ENCODE measurements around the gene RBM19.

DNA sequence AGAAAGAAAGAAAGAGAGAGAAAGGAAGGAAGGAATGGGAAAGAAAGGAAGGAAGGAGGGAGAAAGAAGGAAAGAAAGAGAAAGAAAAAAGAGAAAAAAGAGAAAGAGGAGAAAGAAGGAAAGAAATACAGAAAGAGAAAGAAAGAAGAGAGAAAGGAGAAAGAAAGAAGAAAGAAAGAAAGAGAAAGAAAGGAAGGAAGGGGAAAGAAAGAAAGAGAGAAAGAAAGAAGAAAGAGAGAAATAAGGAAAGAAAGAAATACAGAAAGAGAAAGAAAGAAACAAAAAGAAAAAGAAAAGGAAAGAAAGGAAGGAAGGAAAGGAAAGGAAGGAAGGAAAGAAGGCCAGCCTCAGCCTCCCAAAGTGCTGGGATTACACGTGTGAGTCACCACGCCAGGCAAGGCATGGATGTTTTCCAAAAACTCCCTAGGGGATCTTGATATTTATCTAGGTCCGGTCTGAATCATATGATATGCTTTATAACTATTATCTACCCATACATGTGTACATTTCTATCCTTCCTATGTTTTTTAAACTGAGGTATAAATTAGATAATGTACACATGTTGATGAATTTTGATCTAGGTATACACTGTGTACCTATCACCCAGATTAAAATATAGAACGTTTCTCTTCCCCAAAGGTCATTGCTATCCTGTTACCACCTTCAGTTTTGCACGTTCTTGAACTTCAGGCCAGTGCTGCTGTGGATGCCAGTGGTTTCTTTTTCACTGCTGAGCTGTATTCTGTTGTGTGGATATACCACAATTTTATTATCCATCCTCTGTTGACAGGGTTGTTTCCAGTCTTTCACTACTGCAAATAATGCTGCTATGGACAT, 177.9 kb downstream of the RBM19 start:
- TF ChIP-seq SUZ12 (IDR thresholded peaks at IDR 0.05; ENCODE audit: extremely low read depth, insufficient read depth, insufficient read length), result no peak
- TF ChIP-seq YY1 (IDR thresholded peaks at IDR 0.05; ENCODE audit: insufficient read depth, insufficient read length), result no peak
- no peak for TF ChIP-seq ZNF274 (IDR thresholded peaks at IDR 0.05; ENCODE audit: low read depth, low read length)

Data from NT2/D1 (cell line).